Adipocyte (in vitro differentiated cells): Measurements from ENCODE around the gene CYGB.

Experiments
- DNase-seq: peaks from one replicate; pipeline ENCODE4 v3.0.0-alpha.2; 2015; ENCODE audit warnings: low read depth
- H3K27me3 ChIP-seq: replicated peaks from 2 replicates; pipeline ENCODE4 v1.7.0; 2013; ENCODE audit warnings: mild to moderate bottlenecking, low read length, moderate library complexity; ENCODE audit not compliant: control insufficient read depth, insufficient read depth
- H3K36me3 ChIP-seq: 2 replicates; pipeline ENCODE4 v1.7.0; 2013; ENCODE audit warnings: low read length, mild to moderate bottlenecking, moderate library complexity; ENCODE audit not compliant: control insufficient read depth, insufficient read depth, severe bottlenecking
- H3K4me1 ChIP-seq: 2 replicates; pipeline ENCODE4 v1.7.0; 2013; ENCODE audit warnings: mild to moderate bottlenecking, low read length, moderate library complexity; ENCODE audit not compliant: control insufficient read depth, insufficient read depth
- H3K4me3 ChIP-seq: 2 replicates; pipeline ENCODE4 v1.7.0; 2013; ENCODE audit warnings: mild to moderate bottlenecking, low read length, moderate library complexity
- H3K9ac ChIP-seq: 2 replicates; pipeline ENCODE4 v1.7.0; 2013; ENCODE audit warnings: mild to moderate bottlenecking, low read length, moderate library complexity
- H3K9me3 ChIP-seq: 2 replicates; pipeline ENCODE4 v1.7.0; 2013; ENCODE audit warnings: mild to moderate bottlenecking, low read length, moderate library complexity; ENCODE audit not compliant: control insufficient read depth

Gene CYGB

GRCh38 chr17:76537578-76538280, at the start of gene CYGB:
TSS of gene CYGB (minus strand) at chr17:76537709. CDS start at chr17:76537542, 167 bp downstream.
- H3K9me3 ChIP-seq = no peaks in the 10 kb centered on the region
- peak; percentile 65 for DNase-seq
- peak within 1 kb of the TSS; percentile 79 for H3K4me3 ChIP-seq
- no peaks in the 10 kb centered on the region for H3K27me3 ChIP-seq
- H3K9ac ChIP-seq = peak within 1 kb of the TSS; percentile 84
- H3K36me3 ChIP-seq = no peaks in the 10 kb centered on the region
- H3K4me1 ChIP-seq = peaks cover 49% of the 10 kb centered on the region

GRCh38 chr17:76586741-76587487, 49.4 kb upstream of the CYGB start:
- peaks cover 32% of the 10 kb centered on the region for H3K27me3 ChIP-seq
- H3K9me3 ChIP-seq = peaks cover 5% of the 10 kb centered on the region
- no peak for DNase-seq
- peaks cover 6% of the 10 kb centered on the region for H3K4me1 ChIP-seq
- H3K36me3 ChIP-seq = no peaks in the 10 kb centered on the region
- H3K4me3 ChIP-seq = no peak overlapping the region
- H3K9ac ChIP-seq = no peak overlapping the region

- peak; percentile 70 for DNase-seq
- Histone ChIP-seq H3K9me3 (peaks cover 5% of the 10 kb centered on the region), H3K4me1 (peaks cover 6% of the 10 kb centered on the region), H3K36me3 (no peaks in the 10 kb centered on the region), H3K4me3 (peak within 1 kb of the TSS; percentile 80), H3K27me3 (peaks cover 35% of the 10 kb centered on the region), H3K9ac (peak within 1 kb of the TSS; percentile 66)
Observed at GRCh38 chr17:76585649-76586593, 48.4 kb upstream of the CYGB start, which contains the start of gene ST6GALNAC2. TSS of gene ST6GALNAC2 (minus strand) at chr17:76585860. CDS start at chr17:76585808, 52 bp downstream.

GRCh38 chr17:76585033-76585648, 47.6 kb upstream of the CYGB start:
- H3K9me3 ChIP-seq = peaks cover 5% of the 10 kb centered on the region
- peaks cover 6% of the 10 kb centered on the region for H3K4me1 ChIP-seq
- peak overlapping the region; percentile 80 for H3K4me3 ChIP-seq
- DNase-seq = peak; percentile 16
- H3K36me3 ChIP-seq = no peaks in the 10 kb centered on the region
- H3K27me3 ChIP-seq = peaks cover 38% of the 10 kb centered on the region
- H3K9ac ChIP-seq = peak overlapping the region; percentile 66

- Histone ChIP-seq H3K27me3 (peaks cover 34% of the 10 kb centered on the region), H3K36me3 (no peaks in the 10 kb centered on the region), H3K4me3 (peak overlapping the region; percentile 80), H3K9ac (peak overlapping the region; percentile 66), H3K4me1 (peaks cover 6% of the 10 kb centered on the region), H3K9me3 (peaks cover 5% of the 10 kb centered on the region)
- DNase-seq = no peak
Observed at GRCh38 chr17:76584427-76585032, 47.0 kb upstream of the CYGB start.

- no peaks in the 10 kb centered on the region for H3K36me3 ChIP-seq
- peaks cover 6% of the 10 kb centered on the region for H3K4me1 ChIP-seq
- H3K9ac ChIP-seq = no peak overlapping the region
- DNase-seq = no peak
- peaks cover 23% of the 10 kb centered on the region for H3K27me3 ChIP-seq
- no peak overlapping the region for H3K4me3 ChIP-seq
- no peaks in the 10 kb centered on the region for H3K9me3 ChIP-seq
Observed at GRCh38 chr17:76582660-76583059, 45.2 kb upstream of the CYGB start.

GRCh38 chr17:76581515-76581914, 44.0 kb upstream of the CYGB start:
- peaks cover 14% of the 10 kb centered on the region for H3K27me3 ChIP-seq
- H3K36me3 ChIP-seq = no peaks in the 10 kb centered on the region
- H3K9me3 ChIP-seq = no peaks in the 10 kb centered on the region
- no peak for DNase-seq
- peaks cover 6% of the 10 kb centered on the region for H3K4me1 ChIP-seq
- no peak overlapping the region for H3K9ac ChIP-seq
- H3K4me3 ChIP-seq = no peak overlapping the region

GRCh38 chr17:76579281-76579680, 41.8 kb upstream of the CYGB start:
- Histone ChIP-seq H3K27me3 (peaks cover 6% of the 10 kb centered on the region), H3K4me1 (no peaks in the 10 kb centered on the region), H3K36me3 (no peaks in the 10 kb centered on the region), H3K9me3 (no peaks in the 10 kb centered on the region), H3K9ac (no peak overlapping the region), H3K4me3 (no peak overlapping the region)
- DNase-seq = no peak

- Histone ChIP-seq H3K9me3 (no peaks in the 10 kb centered on the region), H3K4me3 (no peak overlapping the region), H3K9ac (no peak overlapping the region), H3K27me3 (peaks cover 6% of the 10 kb centered on the region), H3K4me1 (no peaks in the 10 kb centered on the region), H3K36me3 (no peaks in the 10 kb centered on the region)
- peak; percentile 63 for DNase-seq
Observed at GRCh38 chr17:76578376-76578775, 40.9 kb upstream of the CYGB start.

- no peaks in the 10 kb centered on the region for H3K36me3 ChIP-seq
- H3K4me1 ChIP-seq = no peaks in the 10 kb centered on the region
- no peak overlapping the region for H3K4me3 ChIP-seq
- DNase-seq = no peak
- H3K27me3 ChIP-seq = peaks cover 6% of the 10 kb centered on the region
- H3K9ac ChIP-seq = no peak overlapping the region
- H3K9me3 ChIP-seq = no peaks in the 10 kb centered on the region
Observed at GRCh38 chr17:76577876-76578275, 40.4 kb upstream of the CYGB start.
